GM12873 (cell line): Measurements from ENCODE around the gene SEC11A.

Experiments used
- CTCF ChIP-seq: IDR thresholded peaks from 2 replicates; pipeline ENCODE4 v1.5.1; 2012; ENCODE audit warnings: low read depth, mild to moderate bottlenecking, moderate library complexity, low read length, control low read depth; ENCODE audit not compliant: insufficient read depth; ENCODE audit errors: missing control alignments

The SEC11A gene

GRCh38 chr15:84631706-84632272 is 84.2 kb downstream of the SEC11A start:
- no peak for TF ChIP-seq CTCF

- no peak for TF ChIP-seq CTCF
Measured at GRCh38 chr15:84629033-84629432, 86.9 kb downstream of the SEC11A start.

GRCh38 chr15:84625123-84625522 is 90.8 kb downstream of the SEC11A start:
- TF ChIP-seq CTCF, result no peak

- TF ChIP-seq CTCF, result no peak
Measured at GRCh38 chr15:84624359-84624758, 91.6 kb downstream of the SEC11A start.

GRCh38 chr15:84621358-84621979 is 94.5 kb downstream of the SEC11A start:
- TF ChIP-seq CTCF, result no peak

GRCh38 chr15:84620626-84621025 is 95.3 kb downstream of the SEC11A start:
- TF ChIP-seq CTCF, result no peak
